ENCODE measurements around the gene TMA7. TPM values are rescaled to one million over a fixed set of nuclear protein-coding genes. Genes with fewer than 3 reads are reported as not detected.

Gene TMA7
- total and polyA plus RNA-seq, 2 donors (not counting 1 experiment from before 2014, with no cell fraction given), result 306 to 337 TPM

- H3K27me3 ChIP-seq (ENCODE audit: control insufficient read depth, insufficient read depth, low read length), result no peaks in the 10 kb centered on the region
- no peak overlapping the region for H3K4me2 ChIP-seq (ENCODE audit: extremely low read depth, insufficient read depth, low read length)
- peaks cover 10% of the 10 kb centered on the region for H3K36me3 ChIP-seq (ENCODE audit: control insufficient read depth, insufficient read depth, low read length)
- DNase-seq (ENCODE audit: low read depth in 2 of 2), result no peak
- no peaks in the 10 kb centered on the region for H4K20me1 ChIP-seq (ENCODE audit: control insufficient read depth, extremely low read depth, insufficient read depth, low read length)
- no peak overlapping the region for H3K27ac ChIP-seq (ENCODE audit: insufficient read depth, low read length)
- TF ChIP-seq CTCF (conservative IDR thresholded peaks at IDR 0.05 in 1 of 2, IDR thresholded peaks at IDR 0.05 in 1 of 2; ENCODE audit: low read depth in 1 of 2, low read length in 2 of 2), result no peak
- no peak for TF ChIP-seq EZH2 (IDR thresholded peaks at IDR 0.05; ENCODE audit: low read length, missing control alignments)
- H3K9me3 ChIP-seq (ENCODE audit: control insufficient read depth, insufficient read depth, low read depth, low read length), result no peaks in the 10 kb centered on the region
- no peak overlapping the region for H3K9ac ChIP-seq (ENCODE audit: insufficient read depth, low read length)
- H2AFZ ChIP-seq (ENCODE audit: low read length), result no peak overlapping the region
- no peaks in the 10 kb centered on the region for H3K79me2 ChIP-seq (ENCODE audit: control insufficient read depth, insufficient read depth, low read length)
- no peak overlapping the region for H3K4me3 ChIP-seq (replicated peaks in 1 of 4; ENCODE audit: control extremely low read depth in 1 of 4, insufficient read depth in 1 of 4, low read depth in 3 of 4, low read length in 4 of 4)
- no peaks in the 10 kb centered on the region for H3K4me1 ChIP-seq (ENCODE audit: control insufficient read depth, extremely low read depth, insufficient read depth, low read length)
Observed at GRCh38 chr3:48418140-48418539, 21.9 kb upstream of the TMA7 start.

DNA sequence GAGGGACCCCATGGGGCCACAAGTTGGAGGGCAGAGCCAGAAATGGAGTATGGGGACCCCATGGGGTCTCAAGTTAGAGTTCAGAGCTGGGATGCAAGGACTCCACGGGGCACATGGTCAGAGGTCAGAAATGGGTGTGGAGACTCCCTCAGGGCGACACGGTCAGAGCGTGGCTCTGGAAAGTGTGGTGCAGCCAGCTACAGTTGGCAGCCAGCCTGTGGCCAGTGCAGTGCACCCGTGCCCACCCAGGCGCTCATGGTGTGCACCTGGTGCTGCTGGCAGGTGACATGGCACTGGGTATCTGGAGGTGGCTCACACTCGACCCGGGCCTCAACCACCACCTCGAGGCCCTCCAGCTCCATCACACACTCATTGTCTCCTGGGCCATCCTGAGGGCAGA is 21.4 kb upstream of the TMA7 start:
- no peaks in the 10 kb centered on the region for H4K20me1 ChIP-seq (ENCODE audit: control insufficient read depth, extremely low read depth, insufficient read depth, low read length)

GRCh38 chr3:48419149-48419548 is 20.9 kb upstream of the TMA7 start:
- no peak for DNase-seq (ENCODE audit: low read depth in 2 of 2)
- Histone ChIP-seq H3K4me2 (ENCODE audit: extremely low read depth, insufficient read depth, low read length) (no peak overlapping the region), H3K27ac (ENCODE audit: insufficient read depth, low read length) (no peak overlapping the region), H3K4me3 (replicated peaks in 1 of 4; ENCODE audit: control extremely low read depth in 1 of 4, insufficient read depth in 1 of 4, low read depth in 3 of 4, low read length in 4 of 4) (no peak overlapping the region), H3K4me1 (ENCODE audit: control insufficient read depth, extremely low read depth, insufficient read depth, low read length) (no peaks in the 10 kb centered on the region), H3K27me3 (ENCODE audit: control insufficient read depth, insufficient read depth, low read length) (no peaks in the 10 kb centered on the region), H3K36me3 (ENCODE audit: control insufficient read depth, insufficient read depth, low read length) (peaks cover 10% of the 10 kb centered on the region), H3K79me2 (ENCODE audit: control insufficient read depth, insufficient read depth, low read length) (no peaks in the 10 kb centered on the region), H3K9me3 (ENCODE audit: control insufficient read depth, insufficient read depth, low read depth, low read length) (no peaks in the 10 kb centered on the region), H4K20me1 (ENCODE audit: control insufficient read depth, extremely low read depth, insufficient read depth, low read length) (no peaks in the 10 kb centered on the region), H3K9ac (ENCODE audit: insufficient read depth, low read length) (no peak overlapping the region), H2AFZ (ENCODE audit: low read length) (no peak overlapping the region)
- TF ChIP-seq EZH2 (IDR thresholded peaks at IDR 0.05; ENCODE audit: low read length, missing control alignments), result no peak
- no peak for TF ChIP-seq CTCF (conservative IDR thresholded peaks at IDR 0.05 in 1 of 2, IDR thresholded peaks at IDR 0.05 in 1 of 2; ENCODE audit: low read depth in 1 of 2, low read length in 2 of 2)

More for the DNA sequence above, 21.4 kb upstream of the TMA7 start:
- Histone ChIP-seq H3K27ac (ENCODE audit: insufficient read depth, low read length) (no peak overlapping the region), H3K4me1 (ENCODE audit: control insufficient read depth, extremely low read depth, insufficient read depth, low read length) (no peaks in the 10 kb centered on the region), H3K27me3 (ENCODE audit: control insufficient read depth, insufficient read depth, low read length) (no peaks in the 10 kb centered on the region), H3K4me2 (ENCODE audit: extremely low read depth, insufficient read depth, low read length) (no peak overlapping the region), H3K9me3 (ENCODE audit: control insufficient read depth, insufficient read depth, low read depth, low read length) (no peaks in the 10 kb centered on the region), H3K4me3 (replicated peaks in 1 of 4; ENCODE audit: control extremely low read depth in 1 of 4, insufficient read depth in 1 of 4, low read depth in 3 of 4, low read length in 4 of 4) (no peak overlapping the region), H3K36me3 (ENCODE audit: control insufficient read depth, insufficient read depth, low read length) (peaks cover 10% of the 10 kb centered on the region), H2AFZ (ENCODE audit: low read length) (no peak overlapping the region), H3K9ac (ENCODE audit: insufficient read depth, low read length) (no peak overlapping the region), H3K79me2 (ENCODE audit: control insufficient read depth, insufficient read depth, low read length) (no peaks in the 10 kb centered on the region)
- no peak for TF ChIP-seq EZH2 (IDR thresholded peaks at IDR 0.05; ENCODE audit: low read length, missing control alignments)
- no peak for TF ChIP-seq CTCF (conservative IDR thresholded peaks at IDR 0.05 in 1 of 2, IDR thresholded peaks at IDR 0.05 in 1 of 2; ENCODE audit: low read depth in 1 of 2, low read length in 2 of 2)
- no peak for DNase-seq (ENCODE audit: low read depth in 2 of 2)
